ENCODE results near the gene ACAA1.
A peak's percentile ranks its signal among the peaks of the same experiment; 100 is the strongest.

DNA sequence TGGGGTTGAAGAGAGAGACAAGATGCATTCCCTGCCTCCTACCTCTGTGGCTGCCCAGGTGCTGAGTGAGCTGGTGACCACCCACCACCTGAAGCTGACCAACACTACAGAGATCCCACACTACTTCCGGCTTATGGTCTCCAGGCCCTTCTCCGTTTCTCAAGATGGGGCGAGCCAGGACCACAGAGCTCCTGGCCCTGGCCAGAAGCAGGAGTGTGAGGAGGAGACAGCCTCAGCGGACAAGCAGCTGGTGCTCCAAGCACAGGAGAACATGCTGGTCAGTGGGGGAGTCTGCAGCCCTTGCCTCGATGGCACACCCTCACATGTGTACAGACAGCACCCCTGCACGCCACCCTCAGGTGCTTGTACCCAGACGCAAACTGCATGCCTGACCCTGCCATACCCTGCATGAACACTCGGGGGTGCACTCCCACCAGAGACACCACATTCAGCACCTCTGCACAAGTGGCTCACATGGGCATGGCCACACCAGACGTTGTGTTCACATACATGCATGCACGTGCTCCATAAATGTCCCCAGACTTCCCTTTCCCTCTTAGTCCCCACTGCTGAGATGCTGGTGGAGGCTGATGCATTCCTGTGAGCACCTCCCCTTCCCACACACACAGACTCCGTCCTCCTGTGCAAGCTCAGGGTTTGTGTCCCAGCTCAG is 19.0 kb downstream of the ACAA1 start:
- TF ChIP-seq, protein P1, sequence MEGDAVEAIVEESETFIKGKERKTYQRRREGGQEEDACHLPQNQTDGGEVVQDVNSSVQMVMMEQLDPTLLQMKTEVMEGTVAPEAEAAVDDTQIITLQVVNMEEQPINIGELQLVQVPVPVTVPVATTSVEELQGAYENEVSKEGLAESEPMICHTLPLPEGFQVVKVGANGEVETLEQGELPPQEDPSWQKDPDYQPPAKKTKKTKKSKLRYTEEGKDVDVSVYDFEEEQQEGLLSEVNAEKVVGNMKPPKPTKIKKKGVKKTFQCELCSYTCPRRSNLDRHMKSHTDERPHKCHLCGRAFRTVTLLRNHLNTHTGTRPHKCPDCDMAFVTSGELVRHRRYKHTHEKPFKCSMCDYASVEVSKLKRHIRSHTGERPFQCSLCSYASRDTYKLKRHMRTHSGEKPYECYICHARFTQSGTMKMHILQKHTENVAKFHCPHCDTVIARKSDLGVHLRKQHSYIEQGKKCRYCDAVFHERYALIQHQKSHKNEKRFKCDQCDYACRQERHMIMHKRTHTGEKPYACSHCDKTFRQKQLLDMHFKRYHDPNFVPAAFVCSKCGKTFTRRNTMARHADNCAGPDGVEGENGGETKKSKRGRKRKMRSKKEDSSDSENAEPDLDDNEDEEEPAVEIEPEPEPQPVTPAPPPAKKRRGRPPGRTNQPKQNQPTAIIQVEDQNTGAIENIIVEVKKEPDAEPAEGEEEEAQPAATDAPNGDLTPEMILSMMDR (IDR thresholded peaks at IDR 0.05) = peak; percentile 76
- TF ChIP-seq SIN3A (IDR thresholded peaks at IDR 0.05; ENCODE audit: borderline replicate concordance, insufficient read depth, low read depth, low read length) = no peak
- TF ChIP-seq, protein P2, sequence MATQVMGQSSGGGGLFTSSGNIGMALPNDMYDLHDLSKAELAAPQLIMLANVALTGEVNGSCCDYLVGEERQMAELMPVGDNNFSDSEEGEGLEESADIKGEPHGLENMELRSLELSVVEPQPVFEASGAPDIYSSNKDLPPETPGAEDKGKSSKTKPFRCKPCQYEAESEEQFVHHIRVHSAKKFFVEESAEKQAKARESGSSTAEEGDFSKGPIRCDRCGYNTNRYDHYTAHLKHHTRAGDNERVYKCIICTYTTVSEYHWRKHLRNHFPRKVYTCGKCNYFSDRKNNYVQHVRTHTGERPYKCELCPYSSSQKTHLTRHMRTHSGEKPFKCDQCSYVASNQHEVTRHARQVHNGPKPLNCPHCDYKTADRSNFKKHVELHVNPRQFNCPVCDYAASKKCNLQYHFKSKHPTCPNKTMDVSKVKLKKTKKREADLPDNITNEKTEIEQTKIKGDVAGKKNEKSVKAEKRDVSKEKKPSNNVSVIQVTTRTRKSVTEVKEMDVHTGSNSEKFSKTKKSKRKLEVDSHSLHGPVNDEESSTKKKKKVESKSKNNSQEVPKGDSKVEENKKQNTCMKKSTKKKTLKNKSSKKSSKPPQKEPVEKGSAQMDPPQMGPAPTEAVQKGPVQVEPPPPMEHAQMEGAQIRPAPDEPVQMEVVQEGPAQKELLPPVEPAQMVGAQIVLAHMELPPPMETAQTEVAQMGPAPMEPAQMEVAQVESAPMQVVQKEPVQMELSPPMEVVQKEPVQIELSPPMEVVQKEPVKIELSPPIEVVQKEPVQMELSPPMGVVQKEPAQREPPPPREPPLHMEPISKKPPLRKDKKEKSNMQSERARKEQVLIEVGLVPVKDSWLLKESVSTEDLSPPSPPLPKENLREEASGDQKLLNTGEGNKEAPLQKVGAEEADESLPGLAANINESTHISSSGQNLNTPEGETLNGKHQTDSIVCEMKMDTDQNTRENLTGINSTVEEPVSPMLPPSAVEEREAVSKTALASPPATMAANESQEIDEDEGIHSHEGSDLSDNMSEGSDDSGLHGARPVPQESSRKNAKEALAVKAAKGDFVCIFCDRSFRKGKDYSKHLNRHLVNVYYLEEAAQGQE (IDR thresholded peaks at IDR 0.05; ENCODE audit: insufficient read depth in 1 of 2, low read depth in 2 of 2, low read length in 1 of 2) = no peak
